PC-3 (cell line): ENCODE measurements around the gene ZSCAN30. TPM values are rescaled to one million over a fixed set of nuclear protein-coding genes. Genes with fewer than 3 reads are reported as not detected.
A peak's percentile ranks its signal among the peaks of the same experiment; 100 is the strongest.

Experiments
- ATAC-seq: fragments of 200-7000 bp; cut with Tn5 transposase; 2 replicates; pipeline ENCODE4 v1.9.1; 2020; ENCODE audit warnings: mild to moderate bottlenecking, moderate library complexity
- BruUV-seq: library from RNA; stranded (reverse); fragments of 400-500 nt; replicated peaks from 2 replicates; lab custom pipeline; 2021; lab: Mats Ljungman, UMichigan
- CTCF ChIA-PET: fragments of 300-600 bp; sonication (Branson Sonifier 250); formaldehyde crosslinking; loops from one replicate; lab custom pipeline; 2022; ENCODE audit warnings: antibody characterized with exemption; lab: Charles Lee
- POLR2A ChIA-PET: fragments of 300-600 bp; sonication (Branson Sonifier 250); formaldehyde crosslinking; loops from one replicate; lab custom pipeline; 2022; ENCODE audit warnings: antibody characterized with exemption; ENCODE audit not compliant: unreplicated experiment; lab: Charles Lee
- DNase-seq: peaks from one replicate; pipeline ENCODE4 v3.0.0-alpha.2; 2015
- H2AFZ ChIP-seq: fragments of 300-600 bp; sonication (generic); 2 replicates; pipeline ENCODE4 v1.6.0; 2016; ENCODE audit warnings: antibody characterized with exemption, low read length
- H3F3A ChIP-seq: fragments of 300-600 bp; sonication (generic); one replicate; pipeline ENCODE4 v1.6.0; 2017; ENCODE audit warnings: antibody characterized with exemption, low read length, control low read depth, mild to moderate bottlenecking; ENCODE audit not compliant: unreplicated experiment
- H3K27ac ChIP-seq: fragments of 300-600 bp; sonication (generic); 2 replicates; pipeline ENCODE4 v1.5.1; 2016; ENCODE audit warnings: mild to moderate bottlenecking, low read length
- H3K27me3 ChIP-seq: fragments of 300-600 bp; sonication (generic); 2 replicates; pipeline ENCODE4 v1.6.1; 2016; ENCODE audit warnings: low read length, mixed read lengths
- H3K36me3 ChIP-seq: fragments of 300-600 bp; sonication (generic); 2 replicates; pipeline ENCODE4 v1.6.1; 2016; ENCODE audit warnings: low read depth, mixed run types, low read length, mixed read lengths
- H3K4me1 ChIP-seq: fragments of 300-600 bp; sonication (generic); 2 replicates; pipeline ENCODE4 v1.5.1; 2016; ENCODE audit warnings: low read length; ENCODE audit not compliant: insufficient read depth
- H3K4me2 ChIP-seq: fragments of 300-600 bp; sonication (generic); 2 replicates; pipeline ENCODE4 v1.6.0; 2016; ENCODE audit warnings: low read length
- H3K4me3 ChIP-seq: fragments of 300-600 bp; sonication (generic); 2 replicates; pipeline ENCODE4 v1.5.1; 2016; ENCODE audit warnings: mild to moderate bottlenecking, low read length, mixed read lengths
- H3K79me2 ChIP-seq: fragments of 300-600 bp; sonication (generic); 2 replicates; pipeline ENCODE4 v1.6.1; 2017; ENCODE audit warnings: low read length, mixed read lengths
- H3K9ac ChIP-seq: fragments of 300-600 bp; sonication (generic); 2 replicates; pipeline ENCODE4 v1.6.0; 2016; ENCODE audit warnings: mild to moderate bottlenecking, low read length
- H3K9me2 ChIP-seq: fragments of 300-600 bp; sonication (generic); replicated peaks from 2 replicates; pipeline ENCODE4 v1.6.1; 2016; ENCODE audit warnings: mixed run types, low read length, mixed read lengths
- H3K9me3 ChIP-seq: fragments of 300-600 bp; sonication (generic); 2 replicates; pipeline ENCODE4 v1.6.1; 2016; ENCODE audit warnings: low read length, mixed read lengths
- H4K20me1 ChIP-seq: fragments of 300-600 bp; sonication (generic); 2 replicates; pipeline ENCODE4 v1.6.1; 2016; ENCODE audit warnings: low read length, mixed read lengths
- CTCF ChIP-seq: fragments of 300-600 bp; sonication (generic); conservative IDR thresholded peaks from 2 replicates; pipeline ENCODE4 v1.5.1; 2017; ENCODE audit warnings: antibody characterized with exemption, low read depth, mild to moderate bottlenecking, low read length
- EZH2 ChIP-seq: fragments of 300-600 bp; sonication (generic); IDR thresholded peaks from one replicate; pipeline ENCODE4 v1.6.1; 2017; ENCODE audit warnings: antibody characterized with exemption, mild to moderate bottlenecking, low read length; ENCODE audit not compliant: unreplicated experiment
- EZH2phosphoT487 ChIP-seq: fragments of 300-600 bp; sonication (generic); IDR thresholded peaks from 2 replicates; pipeline ENCODE4 v1.6.1; 2018; ENCODE audit warnings: mild to moderate bottlenecking, antibody characterized with exemption, low read length, borderline replicate concordance
- intact Hi-C: fragments of 100-400 bp; cut with micrococcal nuclease; formaldehyde crosslinking; loops from 2 replicates; pipeline ENCODE4 v1.9.0; 2023
- total RNA-seq: library from RNA; depleted of rRNA; stranded (reverse); fragments of >200 nt; gene quantifications from 2 replicates; pipeline ENCODE4 v1.2.3, GENCODE V29; 2014

ZSCAN30 gene
- total RNA-seq, 1 experiment from 2014 or later: 2.8 TPM

- intact Hi-C loops: no loop called here
- ATAC-seq (no peak), DNase-seq (no peak)
- no peak overlapping the region for H3K4me2 ChIP-seq
- H3K27me3 ChIP-seq: no peaks in the 10 kb centered on the region
- no peaks in the 10 kb centered on the region for H3F3A ChIP-seq
- H3K4me1 ChIP-seq: no peaks in the 10 kb centered on the region
- ChIA-PET POLR2A (no interaction called here), CTCF (no interaction called here)
- no peaks in the 10 kb centered on the region for H3K9me3 ChIP-seq
- no peaks in the 10 kb centered on the region for H4K20me1 ChIP-seq
- no TSS peak for BruUV-seq
- H3K9ac ChIP-seq: no peak overlapping the region
- peaks cover 5% of the 10 kb centered on the region for H3K79me2 ChIP-seq
- TF ChIP-seq EZH2phosphoT487 (no peak), EZH2 (no peak), CTCF (no peak)
- peaks cover 28% of the 10 kb centered on the region for H3K36me3 ChIP-seq
- no peak overlapping the region for H3K27ac ChIP-seq
- H2AFZ ChIP-seq: no peak overlapping the region
- no peak overlapping the region for H3K4me3 ChIP-seq
- no peaks in the 10 kb centered on the region for H3K9me2 ChIP-seq
Observed at GRCh38 chr18:35335866-35336265, 45.8 kb upstream of the ZSCAN30 start.

- POLR2A ChIA-PET: no interaction called here
- BruUV-seq: no TSS peak
Observed at GRCh38 chr18:35334821-35335220, 44.8 kb upstream of the ZSCAN30 start.

More at GRCh38 chr18:35334821-35335220, 44.8 kb upstream of the ZSCAN30 start:
- no peak overlapping the region for H3K4me3 ChIP-seq
- no peaks in the 10 kb centered on the region for H3K9me2 ChIP-seq
- no peak overlapping the region for H3K9ac ChIP-seq
- no peaks in the 10 kb centered on the region for H4K20me1 ChIP-seq
- no peak overlapping the region for H3K27ac ChIP-seq
- no peaks in the 10 kb centered on the region for H3K9me3 ChIP-seq
- no peaks in the 10 kb centered on the region for H3K79me2 ChIP-seq
- H3K4me1 ChIP-seq: no peaks in the 10 kb centered on the region
- TF ChIP-seq EZH2 (no peak), EZH2phosphoT487 (no peak), CTCF (no peak)
- H3K4me2 ChIP-seq: no peak overlapping the region
- no peak overlapping the region for H2AFZ ChIP-seq
- H3K27me3 ChIP-seq: no peaks in the 10 kb centered on the region
- no peak for ATAC-seq
- CTCF ChIA-PET: no interaction called here
- intact Hi-C loops: no loop called here
- H3F3A ChIP-seq: no peaks in the 10 kb centered on the region
- H3K36me3 ChIP-seq: peaks cover 26% of the 10 kb centered on the region
- DNase-seq: peak; percentile 10
